MM.1S (cell line): ENCODE measurements around the gene PHAF1.

Experiments used
- DNase-seq: peaks from one replicate; pipeline ENCODE4 v3.0.0-alpha.2; 2015
- H2AFZ ChIP-seq: fragments of 300-600 bp; sonication (generic); 2 replicates; pipeline ENCODE4 v1.6.0; 2016; ENCODE audit warnings: antibody characterized with exemption, low read length
- H3F3A ChIP-seq: fragments of 300-600 bp; sonication (generic); 2 replicates; pipeline ENCODE4 v1.6.1; 2016; ENCODE audit warnings: mild to moderate bottlenecking, antibody characterized with exemption, low read length, moderate library complexity, mixed read lengths; ENCODE audit not compliant: insufficient read depth
- H3K27ac ChIP-seq: fragments of 300-600 bp; sonication (generic); 2 replicates; pipeline ENCODE4 v1.5.1; 2016; ENCODE audit warnings: mild to moderate bottlenecking, low read length
- H3K27me3 ChIP-seq: fragments of 300-600 bp; sonication (generic); replicated peaks from 2 replicates; pipeline ENCODE4 v1.6.0; 2016; ENCODE audit warnings: low read length; ENCODE audit not compliant: insufficient read depth
- H3K36me3 ChIP-seq: fragments of 300-600 bp; sonication (generic); replicated peaks from 2 replicates; pipeline ENCODE4 v1.6.1; 2016; ENCODE audit warnings: mild to moderate bottlenecking, low read length, mixed read lengths; ENCODE audit not compliant: insufficient read depth
- H3K4me1 ChIP-seq: fragments of 300-600 bp; sonication (generic); 2 replicates; pipeline ENCODE4 v1.6.1; 2016; ENCODE audit warnings: low read length, mixed read lengths
- H3K4me2 ChIP-seq: fragments of 300-600 bp; sonication (generic); 2 replicates; pipeline ENCODE4 v1.6.0; 2016; ENCODE audit warnings: low read depth, low read length
- H3K4me3 ChIP-seq: fragments of 300-600 bp; sonication (generic); 2 replicates; pipeline ENCODE4 v1.5.1; 2016; ENCODE audit warnings: low read length, mixed read lengths
- H3K79me2 ChIP-seq: fragments of 300-600 bp; sonication (generic); 2 replicates; pipeline ENCODE4 v1.6.1; 2016; ENCODE audit warnings: mixed run types, low read length, mixed read lengths
- H3K9ac ChIP-seq: fragments of 300-600 bp; sonication (generic); 2 replicates; pipeline ENCODE4 v1.6.1; 2016; ENCODE audit warnings: low read length, mixed read lengths
- H3K9me2 ChIP-seq: fragments of 300-600 bp; sonication (generic); replicated peaks from 2 replicates; pipeline ENCODE4 v1.6.1; 2016; ENCODE audit warnings: mild to moderate bottlenecking, low read length, mixed read lengths; ENCODE audit not compliant: insufficient read depth
- H3K9me3 ChIP-seq: fragments of 300-600 bp; sonication (generic); replicated peaks from 2 replicates; pipeline ENCODE4 v1.6.1; 2016; ENCODE audit warnings: mild to moderate bottlenecking, low read length, mixed read lengths; ENCODE audit not compliant: insufficient read depth
- H4K20me1 ChIP-seq: fragments of 300-600 bp; sonication (generic); 2 replicates; pipeline ENCODE4 v1.6.1; 2016; ENCODE audit warnings: mild to moderate bottlenecking, low read length, moderate library complexity, mixed read lengths; ENCODE audit not compliant: insufficient read depth
- CTCF ChIP-seq: fragments of 300-600 bp; sonication (generic); IDR thresholded peaks from 2 replicates; pipeline ENCODE4 v1.5.1; 2016; ENCODE audit warnings: antibody characterized with exemption, low read length, mixed read lengths
- EZH2 ChIP-seq: fragments of 300-600 bp; sonication (generic); optimal IDR thresholded peaks from 2 replicates; pipeline ENCODE3; 2017; ENCODE audit warnings: low read depth, mild to moderate bottlenecking, antibody characterized with exemption, low read length, mixed read lengths
- EZH2phosphoT487 ChIP-seq: fragments of 300-600 bp; sonication (generic); IDR thresholded peaks from 2 replicates; pipeline ENCODE4 v1.6.1; 2018; ENCODE audit warnings: antibody characterized with exemption, low read length

PHAF1 gene

GRCh38 chr16:67150833-67151396 is 41.2 kb downstream of the PHAF1 start, which contains the start of gene B3GNT9:
TSS of gene B3GNT9 (minus strand) at chr16:67150998. CDS start at chr16:67150485, 513 bp downstream.
- Histone ChIP-seq H3K27ac (peak within 1 kb of the TSS; percentile 8; the same call in 1 of the 2 replicates), H3K9ac (peak within 1 kb of the TSS; percentile 63), H3K9me3 (no peaks in the 10 kb centered on the region), H3K36me3 (no peaks in the 10 kb centered on the region), H3K4me1 (peaks cover 5% of the 10 kb centered on the region), H3K9me2 (no peaks in the 10 kb centered on the region), H3K27me3 (no peaks in the 10 kb centered on the region), H4K20me1 (no peaks in the 10 kb centered on the region), H3K79me2 (0 out of 2 replicates have a peak, but pooled peaks cover 4% of the 10 kb centered on the region), H3F3A (peaks cover 13% of the 10 kb centered on the region; the same call in 1 of the 2 replicates), H2AFZ (peak within 1 kb of the TSS; percentile 85), H3K4me3 (peak within 1 kb of the TSS; percentile 77), H3K4me2 (peak within 1 kb of the TSS; percentile 91)
- peak; percentile 72 for DNase-seq
- TF ChIP-seq EZH2 (no peak), EZH2phosphoT487 (no peak), CTCF (no peak)

DNA sequence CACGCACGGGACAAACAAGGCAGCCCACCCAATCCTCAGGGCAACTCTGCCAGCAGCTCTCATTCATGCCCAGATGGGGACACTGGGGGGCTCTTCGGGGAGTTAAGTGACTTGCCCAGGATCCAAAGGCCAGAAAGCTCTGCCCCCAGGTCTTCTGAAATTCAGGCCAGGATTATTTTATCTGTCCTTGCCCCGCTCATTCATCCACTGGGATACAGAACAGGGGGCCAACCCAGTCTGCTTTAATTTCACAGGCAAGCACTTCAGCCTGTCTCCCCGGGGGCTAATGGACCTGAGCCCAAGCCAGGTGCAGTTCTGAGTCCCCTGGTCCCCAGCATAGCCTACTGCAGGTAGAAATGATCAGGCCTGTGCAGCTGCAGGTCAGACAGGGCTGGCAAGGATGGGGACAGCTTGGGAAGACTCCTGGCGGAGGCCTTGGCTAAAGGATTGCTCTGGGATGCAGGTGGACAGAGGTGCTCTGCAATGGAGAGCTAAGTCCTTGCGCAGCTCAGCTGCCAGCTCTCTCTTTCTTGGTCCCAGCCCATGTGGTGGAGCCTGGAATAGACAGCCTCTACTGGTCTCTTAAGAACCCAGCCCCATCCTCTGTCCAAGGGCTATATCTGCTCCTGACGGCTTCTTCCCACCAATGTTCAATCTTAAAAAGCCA is 41.8 kb downstream of the PHAF1 start:
- Histone ChIP-seq H2AFZ (peak overlapping the region; percentile 85; the same call in 1 of the 2 replicates), H3K36me3 (no peaks in the 10 kb centered on the region), H3K4me3 (peak overlapping the region; percentile 77), H3F3A (peaks cover 13% of the 10 kb centered on the region; the same call in 1 of the 2 replicates), H3K27me3 (no peaks in the 10 kb centered on the region), H3K9me3 (no peaks in the 10 kb centered on the region), H4K20me1 (no peaks in the 10 kb centered on the region), H3K27ac (no peak overlapping the region), H3K79me2 (0 out of 2 replicates have a peak, but pooled peaks cover 6% of the 10 kb centered on the region), H3K4me1 (peaks cover 5% of the 10 kb centered on the region), H3K9ac (peak overlapping the region; percentile 63; the same call in 1 of the 2 replicates), H3K4me2 (peak overlapping the region; percentile 91), H3K9me2 (no peaks in the 10 kb centered on the region)
- no peak for TF ChIP-seq EZH2phosphoT487
- TF ChIP-seq EZH2 = no peak
- no peak for TF ChIP-seq CTCF
- no peak for DNase-seq

- no peak for TF ChIP-seq EZH2
- no peak for TF ChIP-seq CTCF
- TF ChIP-seq EZH2phosphoT487 = no peak
- H3K9me2 ChIP-seq = no peaks in the 10 kb centered on the region
- no peaks in the 10 kb centered on the region for H3K27me3 ChIP-seq
- H2AFZ ChIP-seq = no peak overlapping the region
- H3K9me3 ChIP-seq = no peaks in the 10 kb centered on the region
- no peak overlapping the region; the same call in 1 of the 2 replicates for H3K9ac ChIP-seq
- H3K79me2 ChIP-seq = peaks cover 17% of the 10 kb centered on the region
- H3K27ac ChIP-seq = no peak overlapping the region
- peaks cover 29% of the 10 kb centered on the region for H3F3A ChIP-seq
- H3K4me2 ChIP-seq = peak overlapping the region; percentile 95
- H3K36me3 ChIP-seq = no peaks in the 10 kb centered on the region
- H3K4me1 ChIP-seq = peaks cover 18% of the 10 kb centered on the region
- no peak for DNase-seq
- H3K4me3 ChIP-seq = peak overlapping the region; percentile 35
- H4K20me1 ChIP-seq = no peaks in the 10 kb centered on the region
Measured at GRCh38 chr16:67154578-67155294, 45.0 kb downstream of the PHAF1 start.
